Measurements from ENCODE around the gene GRPEL1.
"Not testable (repeated sequence)": the region's sequence is repeated elsewhere in the genome, so short reads cannot be mapped to it uniquely, and the experiment has no call there.

The GRPEL1 gene

GRCh38 chr4:7089213-7089986 lies 21.5 kb upstream of the GRPEL1 start:
- no peak for DNase-seq

GRCh38 chr4:7087036-7087435 lies 19.2 kb upstream of the GRPEL1 start:
- DNase-seq, result no peak

- no peak for DNase-seq
These were observed 18.5 kb upstream of the GRPEL1 start for GRCh38 chr4:7086384-7086783.

GRCh38 chr4:7084564-7084961 lies 16.7 kb upstream of the GRPEL1 start:
- DNase-seq, result not testable (repeated sequence)

GRCh38 chr4:7083597-7084563 lies 16.0 kb upstream of the GRPEL1 start:
- no peak for DNase-seq

GRCh38 chr4:7079909-7080308 lies 12.0 kb upstream of the GRPEL1 start:
- DNase-seq, result not testable (repeated sequence)

- DNase-seq, result not testable (repeated sequence)
These were observed 11.6 kb upstream of the GRPEL1 start for GRCh38 chr4:7079483-7079882.

- no peak for DNase-seq
These were observed 10.2 kb upstream of the GRPEL1 start for GRCh38 chr4:7078025-7078424.

- DNase-seq, result no peak
These were observed 9.5 kb upstream of the GRPEL1 start for GRCh38 chr4:7077371-7077770.

- DNase-seq, result no peak
These were observed 8.8 kb upstream of the GRPEL1 start for GRCh38 chr4:7076696-7077082.

- no peak for DNase-seq
These were observed 8.3 kb upstream of the GRPEL1 start for GRCh38 chr4:7075962-7076695.

- DNase-seq, result no peak
These were observed 6.6 kb upstream of the GRPEL1 start for GRCh38 chr4:7074426-7074825.

GRCh38 chr4:7073526-7074390 lies 5.9 kb upstream of the GRPEL1 start:
- DNase-seq, result peak in 2 of 5 donors; percentile 10 to 30

GRCh38 chr4:7073059-7073458 lies 5.2 kb upstream of the GRPEL1 start:
- no peak for DNase-seq

- DNase-seq, result peak; percentile 66 to 83 (median 80)
These were observed 3.1 kb upstream of the GRPEL1 start for GRCh38 chr4:7070729-7071511.

GRCh38 chr4:7068883-7069282 lies 1.0 kb upstream of the GRPEL1 start:
- no peak for DNase-seq

GRCh38 chr4:7068279-7068842 lies 497 bp upstream of the GRPEL1 start:
- DNase-seq, result no peak

GRCh38 chr4:7067126-7067451 lies 775 bp downstream of the GRPEL1 start:
- peak in 1 of 5 donors; percentile 17 for DNase-seq

- no peak for DNase-seq
These were observed 1.4 kb downstream of the GRPEL1 start for GRCh38 chr4:7066493-7066892.

- DNase-seq, result no peak
These were observed 1.9 kb downstream of the GRPEL1 start for GRCh38 chr4:7066006-7066405.

GRCh38 chr4:7063362-7063761 lies 4.5 kb downstream of the GRPEL1 start:
- DNase-seq, result no peak
